GM21737 (cell line): ENCODE measurements around the gene BRCA1.
"Not testable (repeated sequence)": the region's sequence is repeated elsewhere in the genome, so short reads cannot be mapped to it uniquely, and the experiment has no call there.

ENCODE experiments used
- ATAC-seq: cut with Tn5 transposase; IDR thresholded peaks from one replicate; pipeline ENCODE4 v1.9.1; 2021; ENCODE audit warnings: mild to moderate bottlenecking, moderate library complexity; ENCODE audit not compliant: unreplicated experiment

Gene BRCA1

GRCh38 chr17:43134774-43135453, 9.8 kb upstream of the BRCA1 start:
- ATAC-seq: no peak

GRCh38 chr17:43133439-43133838, 8.3 kb upstream of the BRCA1 start:
- not testable (repeated sequence) for ATAC-seq

- no peak for ATAC-seq
Measured at GRCh38 chr17:43132117-43132516, 7.0 kb upstream of the BRCA1 start.

GRCh38 chr17:43129671-43130010, 4.5 kb upstream of the BRCA1 start:
- no peak for ATAC-seq

GRCh38 chr17:43127333-43127876, 2.2 kb upstream of the BRCA1 start:
- ATAC-seq: not testable (repeated sequence)

GRCh38 chr17:43126911-43127290, 1.7 kb upstream of the BRCA1 start:
- no peak for ATAC-seq

GRCh38 chr17:43125967-43126910, 1.1 kb upstream of the BRCA1 start:
- ATAC-seq: no peak

GRCh38 chr17:43118679-43119615, 6.2 kb downstream of the BRCA1 start:
- no peak for ATAC-seq

- no peak for ATAC-seq
Measured at GRCh38 chr17:43114151-43114552, 11.0 kb downstream of the BRCA1 start.

GRCh38 chr17:43106552-43106951, 18.6 kb downstream of the BRCA1 start:
- no peak for ATAC-seq

GRCh38 chr17:43105146-43105545, 20.0 kb downstream of the BRCA1 start:
- no peak for ATAC-seq

GRCh38 chr17:43104665-43105064, 20.5 kb downstream of the BRCA1 start:
- no peak for ATAC-seq

GRCh38 chr17:43095364-43095763, 29.8 kb downstream of the BRCA1 start:
- ATAC-seq: not testable (repeated sequence)

- ATAC-seq: no peak
Measured at GRCh38 chr17:43094129-43094835, 30.9 kb downstream of the BRCA1 start.

- no peak for ATAC-seq
Measured at GRCh38 chr17:43092901-43093300, 32.3 kb downstream of the BRCA1 start.

GRCh38 chr17:43090022-43090421, 35.1 kb downstream of the BRCA1 start:
- no peak for ATAC-seq

- no peak for ATAC-seq
Measured at GRCh38 chr17:43085474-43085873, 39.7 kb downstream of the BRCA1 start.

GRCh38 chr17:43079641-43080302, 45.4 kb downstream of the BRCA1 start:
- ATAC-seq: no peak

GRCh38 chr17:43074869-43075268, 50.3 kb downstream of the BRCA1 start:
- no peak for ATAC-seq

GRCh38 chr17:43070872-43071271, 54.3 kb downstream of the BRCA1 start:
- ATAC-seq: no peak
